Endodermal cell (in vitro differentiated cells): Measurements from ENCODE around the gene HTATIP2. TPM values are rescaled to one million over a fixed set of nuclear protein-coding genes. Genes with fewer than 3 reads are reported as not detected.
A peak's percentile ranks its signal among the peaks of the same experiment; 100 is the strongest.

Source experiments
- DNase-seq: peaks from one replicate; pipeline ENCODE4 v3.0.0-alpha.2; 2017
- H3K27ac ChIP-seq: 2 replicates; pipeline ENCODE4 v1.5.1; 2013; ENCODE audit warnings: mild to moderate bottlenecking, low read depth, low read length, moderate library complexity
- H3K27me3 ChIP-seq: 2 replicates; pipeline ENCODE4 v1.6.1; 2013; ENCODE audit warnings: mild to moderate bottlenecking, low read length, moderate library complexity; ENCODE audit not compliant: insufficient read depth, control insufficient read depth, poor library complexity, severe bottlenecking
- H3K36me3 ChIP-seq: 2 replicates; pipeline ENCODE4 v1.7.0; 2013; ENCODE audit warnings: mild to moderate bottlenecking, low read length, moderate library complexity; ENCODE audit not compliant: control insufficient read depth, insufficient read depth
- H3K4me1 ChIP-seq: one replicate; pipeline ENCODE4 v1.7.0; 2013; ENCODE audit warnings: low read length; ENCODE audit not compliant: control insufficient read depth, insufficient read depth
- H3K4me3 ChIP-seq: 2 replicates; pipeline ENCODE4 v1.5.1; 2013; ENCODE audit warnings: mild to moderate bottlenecking, low read length, moderate library complexity
- H3K9ac ChIP-seq: 2 replicates; pipeline ENCODE4 v1.6.1; 2013; ENCODE audit warnings: mild to moderate bottlenecking, low read length, moderate library complexity; ENCODE audit not compliant: poor library complexity, severe bottlenecking; ENCODE audit errors: extremely low read depth
- H3K9me3 ChIP-seq: 2 replicates; pipeline ENCODE4 v1.6.1; 2013; ENCODE audit warnings: mild to moderate bottlenecking, low read length, moderate library complexity; ENCODE audit not compliant: control insufficient read depth
- H3K27ac Mint-ChIP-seq: 2 replicates; pipeline ENCODE4 v1.8.0; 2020; ENCODE audit warnings: mixed read lengths
- H3K27me3 Mint-ChIP-seq: 2 replicates; pipeline ENCODE4 v1.8.0; 2021; ENCODE audit warnings: mild to moderate bottlenecking, mixed read lengths; ENCODE audit not compliant: insufficient read depth
- H3K36me3 Mint-ChIP-seq: 2 replicates; pipeline ENCODE4 v1.8.0; 2020; ENCODE audit warnings: low read depth, mixed read lengths
- H3K4me1 Mint-ChIP-seq: 2 replicates; pipeline ENCODE4 v1.8.0; 2020; ENCODE audit warnings: mixed read lengths
- H3K4me3 Mint-ChIP-seq: 2 replicates; pipeline ENCODE4 v1.8.0; 2020; ENCODE audit warnings: mild to moderate bottlenecking, moderate library complexity, mixed read lengths
- H3K9me3 Mint-ChIP-seq: 2 replicates; pipeline ENCODE4 v1.8.0; 2020; ENCODE audit warnings: mild to moderate bottlenecking, mixed read lengths
- WGBS, 2 experiments: methylation state at CpG; one replicate each; pipeline versions ENCODE4 v1.1.5 to v1.1.7; 2013; ENCODE audit warnings: missing lambda C conversion rate in 2 of 2, mixed read lengths in 1 of 2; ENCODE audit not compliant: insufficient coverage in 1 of 2, insufficient read length in 1 of 2; 5-methylcytosine and 5-hydroxymethylcytosine counted together
- total RNA-seq, 2 donors: library from RNA; stranded (reverse); fragmentation: NEBNext Ultra II Directional in 1 of 2; extraction: Animal tissue kit (Norgen Biotek cat#: 25700) in 1 of 2; gene quantifications; 2 replicates in 1 of 2; 3 replicates in 1 of 2; pipeline ENCODE4 v1.2.1, GENCODE V29; 2021
- TF ChIP-seq, protein P1 (sequence below): fragments of 200-600 bp; sonication (generic); conservative IDR thresholded peaks from 2 replicates; pipeline ENCODE4 v1.5.0; 2021; ENCODE audit warnings: antibody characterized with exemption, mild to moderate bottlenecking

HTATIP2 gene
- total RNA-seq, 2 donors from 2014 or later = 52.5 to 66.6 TPM

GRCh38 chr11:20327377-20327935 is 36.1 kb upstream of the HTATIP2 start:
- H3K4me1 Mint-ChIP-seq = peaks cover 11% of the 10 kb centered on the region
- TF ChIP-seq, protein P1, sequence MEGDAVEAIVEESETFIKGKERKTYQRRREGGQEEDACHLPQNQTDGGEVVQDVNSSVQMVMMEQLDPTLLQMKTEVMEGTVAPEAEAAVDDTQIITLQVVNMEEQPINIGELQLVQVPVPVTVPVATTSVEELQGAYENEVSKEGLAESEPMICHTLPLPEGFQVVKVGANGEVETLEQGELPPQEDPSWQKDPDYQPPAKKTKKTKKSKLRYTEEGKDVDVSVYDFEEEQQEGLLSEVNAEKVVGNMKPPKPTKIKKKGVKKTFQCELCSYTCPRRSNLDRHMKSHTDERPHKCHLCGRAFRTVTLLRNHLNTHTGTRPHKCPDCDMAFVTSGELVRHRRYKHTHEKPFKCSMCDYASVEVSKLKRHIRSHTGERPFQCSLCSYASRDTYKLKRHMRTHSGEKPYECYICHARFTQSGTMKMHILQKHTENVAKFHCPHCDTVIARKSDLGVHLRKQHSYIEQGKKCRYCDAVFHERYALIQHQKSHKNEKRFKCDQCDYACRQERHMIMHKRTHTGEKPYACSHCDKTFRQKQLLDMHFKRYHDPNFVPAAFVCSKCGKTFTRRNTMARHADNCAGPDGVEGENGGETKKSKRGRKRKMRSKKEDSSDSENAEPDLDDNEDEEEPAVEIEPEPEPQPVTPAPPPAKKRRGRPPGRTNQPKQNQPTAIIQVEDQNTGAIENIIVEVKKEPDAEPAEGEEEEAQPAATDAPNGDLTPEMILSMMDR = no peak
- no peaks in the 10 kb centered on the region for H3K36me3 Mint-ChIP-seq
- Histone ChIP-seq H3K27me3 (no peaks in the 10 kb centered on the region), H3K27ac (peak overlapping the region; percentile 22), H3K4me3 (no peak overlapping the region), H3K4me1 (no peaks in the 10 kb centered on the region), H3K9ac (no peak overlapping the region), H3K36me3 (no peaks in the 10 kb centered on the region), H3K9me3 (no peaks in the 10 kb centered on the region)
- H3K9me3 Mint-ChIP-seq = no peaks in the 10 kb centered on the region
- DNase-seq = no peak
- H3K27ac Mint-ChIP-seq = no peak overlapping the region
- peaks cover 7% of the 10 kb centered on the region for H3K27me3 Mint-ChIP-seq
- 83 to 94% methylated on average over 7 of the region's 7 CpGs for WGBS, 2 experiments
- no peak overlapping the region for H3K4me3 Mint-ChIP-seq

DNA sequence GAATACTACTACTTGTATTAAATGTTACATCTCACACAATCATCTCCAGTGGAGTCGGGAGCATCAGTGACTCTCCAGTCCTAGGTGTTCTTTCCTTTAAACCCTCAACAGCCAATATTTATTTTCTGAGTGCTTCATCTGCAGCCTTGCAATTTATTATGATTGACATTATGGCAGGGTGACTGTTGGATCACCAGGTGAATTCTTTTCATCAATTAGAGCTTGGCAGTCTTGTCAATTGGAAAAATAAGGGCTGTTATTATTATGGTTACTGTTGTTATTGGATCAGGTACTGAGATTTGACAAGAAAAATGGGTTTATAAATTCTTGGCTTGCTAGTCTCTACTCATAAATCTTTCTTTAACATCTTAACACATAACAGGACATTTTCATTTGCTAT is 27.5 kb upstream of the HTATIP2 start:
- Mint-ChIP-seq H3K4me3 (no peak overlapping the region), H3K36me3 (no peaks in the 10 kb centered on the region), H3K4me1 (peaks cover 2% of the 10 kb centered on the region), H3K27me3 (peaks cover 28% of the 10 kb centered on the region), H3K27ac (no peak overlapping the region), H3K9me3 (no peaks in the 10 kb centered on the region)
- Histone ChIP-seq H3K9ac (no peak overlapping the region), H3K4me1 (no peaks in the 10 kb centered on the region), H3K27ac (no peak overlapping the region), H3K4me3 (no peak overlapping the region), H3K36me3 (no peaks in the 10 kb centered on the region), H3K27me3 (no peaks in the 10 kb centered on the region), H3K9me3 (no peaks in the 10 kb centered on the region)
- TF ChIP-seq, protein P1 = no peak
- WGBS, 2 experiments = 86% methylated on average over 1 of the region's 1 CpG; no CpG with 5 or more reads in 1 of the 2 experiments
- no peak for DNase-seq

DNA sequence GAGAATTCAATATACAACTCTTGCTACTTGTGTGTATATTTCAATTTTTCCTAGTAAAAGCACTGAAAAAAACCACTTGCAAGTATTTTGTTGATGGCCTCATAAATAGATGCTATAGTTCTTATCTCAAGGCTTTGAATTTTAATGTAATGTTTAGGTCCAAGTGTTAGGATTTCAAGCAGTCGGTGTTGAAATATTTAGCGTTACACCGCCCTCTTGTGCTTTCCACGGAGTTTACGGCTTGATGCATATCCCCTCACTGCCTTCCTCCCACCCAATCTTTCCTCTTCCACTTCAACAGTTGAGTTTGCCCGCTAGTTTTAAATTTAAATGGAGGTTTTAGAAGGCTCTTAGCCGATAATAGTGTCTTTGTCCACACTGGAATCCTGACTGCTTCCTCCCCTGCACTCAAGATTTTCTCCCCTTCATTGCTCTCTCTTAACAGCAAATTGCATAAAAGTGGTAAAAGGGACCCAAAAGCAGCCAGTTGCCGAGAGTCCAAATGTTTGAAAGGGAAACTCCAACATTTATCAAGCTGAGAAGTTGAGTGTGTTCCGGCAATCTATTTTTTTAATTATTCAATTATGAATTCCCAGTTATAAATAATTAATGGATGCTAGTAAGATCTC is 25.9 kb upstream of the HTATIP2 start:
- DNase-seq = peak; percentile 77
- Mint-ChIP-seq H3K4me3 (no peak overlapping the region), H3K27ac (no peak overlapping the region), H3K4me1 (peaks cover 12% of the 10 kb centered on the region), H3K36me3 (no peaks in the 10 kb centered on the region), H3K27me3 (peaks cover 25% of the 10 kb centered on the region), H3K9me3 (no peaks in the 10 kb centered on the region)
- no peak overlapping the region for H3K4me3 ChIP-seq
- no peaks in the 10 kb centered on the region for H3K36me3 ChIP-seq
- H3K9me3 ChIP-seq = no peaks in the 10 kb centered on the region
- H3K4me1 ChIP-seq = no peaks in the 10 kb centered on the region
- no peak overlapping the region for H3K27ac ChIP-seq
- no peak overlapping the region for H3K9ac ChIP-seq
- no peaks in the 10 kb centered on the region for H3K27me3 ChIP-seq
- 17 to 24% methylated on average over 5 to 8 of the region's 9 CpGs for WGBS, 2 experiments
- TF ChIP-seq, protein P1 = peak; percentile 83
